Stimulated activated CD4-positive, alpha-beta T cell treated with anti-CD3 and anti-CD28 coated beads, Interleukin-4, amount 100 ng/mL, for 48 hours (primary cell): ENCODE data around the gene BCL7C.
A peak's percentile ranks its signal among the peaks of the same experiment; 100 is the strongest.
"Not testable (repeated sequence)": the region's sequence is repeated elsewhere in the genome, so short reads cannot be mapped to it uniquely, and the experiment has no call there.

Experiments
- DNase-seq, 2 donors: peaks; one replicate each; pipeline ENCODE4 v3.0.0-alpha.2; 2020; ENCODE audit warnings: low read depth in 2 of 2

Gene BCL7C

GRCh38 chr16:30895627-30896260 lies 1.9 kb upstream of the BCL7C start:
- DNase-seq, result no peak

- DNase-seq, result no peak
Measured at GRCh38 chr16:30894540-30895368, 877 bp upstream of the BCL7C start.

- peak in 1 of 2 donors; percentile 20 for DNase-seq
Measured at GRCh38 chr16:30893417-30893743, 497 bp downstream of the BCL7C start.

GRCh38 chr16:30892670-30893416 lies 1.0 kb downstream of the BCL7C start:
- no peak for DNase-seq

GRCh38 chr16:30891043-30891823 lies 2.6 kb downstream of the BCL7C start:
- not testable (repeated sequence) for DNase-seq

GRCh38 chr16:30889721-30890120 lies 4.2 kb downstream of the BCL7C start:
- DNase-seq, result no peak

GRCh38 chr16:30888856-30889499 lies 4.9 kb downstream of the BCL7C start:
- no peak for DNase-seq

GRCh38 chr16:30887927-30888326 lies 6.0 kb downstream of the BCL7C start:
- no peak for DNase-seq

GRCh38 chr16:30886145-30886544 lies 7.7 kb downstream of the BCL7C start:
- DNase-seq, result no peak

GRCh38 chr16:30885196-30885595 lies 8.7 kb downstream of the BCL7C start:
- no peak for DNase-seq

GRCh38 chr16:30884760-30885159 lies 9.1 kb downstream of the BCL7C start:
- no peak for DNase-seq

- DNase-seq, result no peak
Measured at GRCh38 chr16:30882429-30883310, 11.2 kb downstream of the BCL7C start.

- DNase-seq, result no peak
Measured at GRCh38 chr16:30876867-30877266, 17.0 kb downstream of the BCL7C start.

- no peak for DNase-seq
Measured at GRCh38 chr16:30875871-30876801, 17.7 kb downstream of the BCL7C start.

GRCh38 chr16:30874821-30875717 lies 18.8 kb downstream of the BCL7C start:
- DNase-seq, result peak; percentile 82 to 85

GRCh38 chr16:30874244-30874820 lies 19.5 kb downstream of the BCL7C start:
- no peak for DNase-seq

- DNase-seq, result no peak
Measured at GRCh38 chr16:30870904-30871303, 23.0 kb downstream of the BCL7C start.

GRCh38 chr16:30867747-30868146 lies 26.1 kb downstream of the BCL7C start:
- DNase-seq, result no peak
